TTC549 (cell line): ENCODE measurements around the gene TIMM10B.

Experiments
- FAIRE-seq: peaks from 2 replicates; lab custom pipeline; 2012; peaks lifted over from hg19 to GRCh38; lab: Jason Lieb, UNC

Gene TIMM10B, protein sequence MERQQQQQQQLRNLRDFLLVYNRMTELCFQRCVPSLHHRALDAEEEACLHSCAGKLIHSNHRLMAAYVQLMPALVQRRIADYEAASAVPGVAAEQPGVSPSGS

GRCh38 chr11:6481012-6481923 is at the start of gene TIMM10B, which contains the start of gene ARFIP2:
TSS of gene TIMM10B (plus strand) at chr11:6481501. CDS start at chr11:6481517, 16 bp downstream.
TSS of gene ARFIP2 (minus strand) at chr11:6481331. CDS start at chr11:6480421, 910 bp downstream.
- FAIRE-seq = peak; percentile 72

GRCh38 chr11:6431861-6432260 is 49.4 kb upstream of the TIMM10B start:
- no peak for FAIRE-seq

GRCh38 chr11:6433998-6434660 is 47.2 kb upstream of the TIMM10B start:
- no peak for FAIRE-seq

GRCh38 chr11:6437423-6437822 is 43.9 kb upstream of the TIMM10B start:
- no peak for FAIRE-seq

DNA sequence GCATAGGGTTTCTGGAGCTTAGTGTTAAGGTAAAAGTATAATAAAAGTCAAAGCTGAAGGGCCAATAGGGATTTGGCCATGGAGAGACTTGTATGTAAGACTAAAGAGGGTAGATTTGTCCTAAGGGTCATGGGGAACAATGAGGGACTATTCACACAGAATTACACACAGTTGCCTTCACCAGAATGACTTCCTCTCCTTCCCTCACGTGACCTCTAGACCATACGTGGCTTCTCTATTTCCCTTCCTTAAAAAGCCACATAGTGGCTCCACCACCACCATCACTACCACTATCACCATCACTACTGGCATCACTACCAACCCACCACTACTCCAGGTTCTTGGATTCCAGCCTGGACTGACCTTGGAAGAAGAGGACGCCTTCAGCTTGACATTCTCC is 43.3 kb upstream of the TIMM10B start:
- FAIRE-seq = no peak

DNA sequence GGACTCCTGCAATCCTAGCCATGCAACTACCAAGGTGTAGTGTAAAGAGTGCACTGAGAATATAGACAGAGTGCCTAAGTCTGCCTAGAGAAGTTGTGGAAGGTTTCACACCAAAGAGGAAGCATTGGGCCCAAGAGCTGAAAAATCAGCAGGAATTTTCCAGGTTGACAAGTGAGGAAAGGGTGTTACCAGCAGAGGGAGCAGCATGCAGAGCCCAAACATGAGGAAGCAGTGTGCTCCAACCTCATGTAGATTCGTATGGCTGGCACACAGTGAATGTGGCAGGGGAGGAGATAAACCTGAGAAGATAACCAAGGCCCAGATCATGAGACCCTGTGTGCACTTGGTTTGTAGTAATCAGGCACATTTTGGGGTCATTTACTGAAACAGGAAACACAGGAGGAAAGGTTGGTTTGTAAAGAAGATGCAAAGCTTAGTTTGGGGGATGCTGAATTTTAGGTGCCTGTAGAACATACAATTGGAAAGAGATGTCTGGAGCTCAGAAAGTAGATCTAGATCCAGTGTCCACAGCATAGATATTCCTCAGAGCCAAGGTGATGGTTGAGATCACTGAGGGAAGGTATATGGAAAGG is 42.2 kb upstream of the TIMM10B start:
- FAIRE-seq = no peak

DNA sequence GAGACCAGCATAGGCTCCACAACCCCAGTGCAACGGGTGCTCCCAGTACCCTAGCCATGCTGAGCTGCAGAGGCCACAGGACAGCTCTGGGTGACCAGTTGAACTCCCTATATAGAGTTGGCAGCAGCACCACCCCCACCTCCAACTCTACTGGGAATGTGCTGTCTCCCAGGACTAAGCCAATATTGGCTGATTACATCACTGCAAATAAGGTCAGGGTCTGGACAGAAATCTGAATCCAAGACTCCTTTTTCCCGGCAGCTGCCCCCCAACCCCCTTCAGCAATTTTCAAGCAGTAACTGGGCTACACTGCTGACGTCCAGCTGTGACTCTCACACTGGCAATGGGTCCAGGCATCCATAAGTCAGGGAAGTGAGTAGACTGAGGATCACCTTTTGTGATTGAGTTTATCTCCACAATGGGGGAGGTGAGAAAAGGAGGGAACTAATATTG is 40.4 kb upstream of the TIMM10B start, which contains the start of gene HPX:
Gene HPX, minus strand, starts transcription at position 82 of the 453 bp plus-strand sequence. Its CDS starts 24 bp downstream, at position 58.
- FAIRE-seq = no peak

DNA sequence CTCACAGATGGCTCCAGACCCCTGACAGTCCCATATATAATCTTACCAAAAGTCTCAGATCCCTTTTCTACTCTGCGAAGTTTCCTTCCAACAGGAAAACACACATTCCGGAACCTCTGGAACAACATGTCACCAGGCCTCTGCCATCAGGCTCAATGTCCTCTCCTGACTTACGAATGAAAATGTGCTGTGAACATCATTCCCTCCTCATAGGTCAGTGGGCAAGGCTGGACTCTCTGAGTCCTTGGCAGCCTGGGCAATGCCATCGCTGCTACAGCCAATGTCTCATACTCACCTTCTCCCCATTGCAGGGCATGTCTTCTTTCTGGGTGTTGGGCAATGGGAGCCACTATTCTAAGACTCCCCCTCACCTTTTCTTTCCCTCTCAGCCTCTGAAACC is 38.9 kb upstream of the TIMM10B start:
- FAIRE-seq = no peak

GRCh38 chr11:6443269-6444003 is 37.9 kb upstream of the TIMM10B start:
- FAIRE-seq = no peak

GRCh38 chr11:6448574-6448973 is 32.7 kb upstream of the TIMM10B start:
- no peak for FAIRE-seq

DNA sequence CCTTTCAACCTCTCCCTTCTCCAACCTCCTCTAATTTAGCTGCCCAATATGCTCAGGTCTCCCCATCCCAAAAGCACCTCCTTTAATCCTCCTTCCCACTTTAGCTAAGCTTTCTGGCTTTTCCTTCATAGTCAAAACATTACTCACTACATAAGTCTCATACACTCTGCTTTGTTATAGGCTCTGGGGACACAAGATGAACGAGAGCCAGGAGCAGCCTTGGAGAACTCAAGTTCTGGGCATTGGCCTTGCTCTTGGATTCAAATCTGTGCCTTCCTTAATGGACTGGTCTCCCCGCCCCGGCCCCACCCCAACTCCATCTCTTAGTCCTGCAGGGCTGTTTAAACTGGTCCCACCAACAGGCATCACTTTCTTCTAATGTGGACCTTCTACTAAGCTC is 29.1 kb upstream of the TIMM10B start:
- no peak for FAIRE-seq

GRCh38 chr11:6453152-6453551 is 28.1 kb upstream of the TIMM10B start:
- FAIRE-seq = no peak

- FAIRE-seq = no peak
These were observed 26.2 kb upstream of the TIMM10B start for GRCh38 chr11:6455070-6455469.

GRCh38 chr11:6456361-6457073 is 24.8 kb upstream of the TIMM10B start:
- no peak for FAIRE-seq

DNA sequence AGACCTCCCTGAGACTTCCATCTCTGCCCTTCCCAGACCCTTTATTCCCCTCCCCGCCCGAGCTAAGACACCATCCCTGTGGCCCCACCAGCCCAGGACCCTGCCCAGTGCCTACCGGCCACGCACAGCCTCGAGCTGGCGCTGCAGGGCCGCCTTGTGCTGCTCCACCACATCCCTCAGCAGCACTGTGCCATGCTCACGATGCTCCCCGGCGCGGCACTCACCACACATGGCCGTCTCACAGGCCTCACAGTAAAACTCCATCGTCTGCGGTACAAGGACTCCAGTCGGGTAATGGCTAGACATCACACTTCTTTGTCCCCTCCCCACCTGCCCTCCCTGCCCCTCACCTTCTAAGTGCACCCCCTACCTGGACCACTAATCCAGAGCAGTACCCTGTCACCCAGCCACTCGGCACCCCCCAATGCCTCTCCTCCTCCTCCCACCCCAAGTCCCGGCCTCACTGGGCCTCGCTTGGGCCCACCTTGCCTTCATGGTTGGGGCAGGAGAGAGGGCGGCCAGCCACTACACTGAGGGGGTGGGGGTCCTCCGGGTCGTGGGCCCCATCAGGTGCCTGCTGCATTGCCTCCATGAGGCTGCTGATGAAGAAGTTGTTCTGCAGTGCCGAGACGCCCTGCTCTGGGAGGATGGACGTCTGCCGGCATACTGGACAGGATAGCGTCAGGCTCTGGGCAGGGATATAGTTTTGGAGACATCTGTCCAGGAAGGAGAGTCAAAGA is 23.6 kb upstream of the TIMM10B start:
- FAIRE-seq = no peak

- no peak for FAIRE-seq
These were observed 22.8 kb upstream of the TIMM10B start for GRCh38 chr11:6458352-6459098.

DNA sequence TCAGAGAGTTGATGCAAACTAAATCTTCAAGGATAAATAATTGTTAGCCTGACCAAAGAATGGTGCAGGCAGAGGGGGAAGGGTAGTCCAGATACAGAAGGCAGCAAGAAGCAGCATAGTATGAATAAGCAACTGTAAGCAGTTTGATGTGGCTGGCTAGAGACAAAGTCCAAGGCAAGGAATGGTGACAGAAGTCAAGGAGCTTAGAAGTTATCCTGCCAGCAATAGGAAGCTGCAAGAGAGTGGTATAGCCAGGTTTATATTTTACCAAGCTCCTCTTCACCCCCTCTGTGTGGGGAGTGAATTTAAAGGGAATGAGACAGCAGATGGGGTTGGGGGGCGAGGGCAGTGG is 22.2 kb upstream of the TIMM10B start:
- FAIRE-seq = no peak

DNA sequence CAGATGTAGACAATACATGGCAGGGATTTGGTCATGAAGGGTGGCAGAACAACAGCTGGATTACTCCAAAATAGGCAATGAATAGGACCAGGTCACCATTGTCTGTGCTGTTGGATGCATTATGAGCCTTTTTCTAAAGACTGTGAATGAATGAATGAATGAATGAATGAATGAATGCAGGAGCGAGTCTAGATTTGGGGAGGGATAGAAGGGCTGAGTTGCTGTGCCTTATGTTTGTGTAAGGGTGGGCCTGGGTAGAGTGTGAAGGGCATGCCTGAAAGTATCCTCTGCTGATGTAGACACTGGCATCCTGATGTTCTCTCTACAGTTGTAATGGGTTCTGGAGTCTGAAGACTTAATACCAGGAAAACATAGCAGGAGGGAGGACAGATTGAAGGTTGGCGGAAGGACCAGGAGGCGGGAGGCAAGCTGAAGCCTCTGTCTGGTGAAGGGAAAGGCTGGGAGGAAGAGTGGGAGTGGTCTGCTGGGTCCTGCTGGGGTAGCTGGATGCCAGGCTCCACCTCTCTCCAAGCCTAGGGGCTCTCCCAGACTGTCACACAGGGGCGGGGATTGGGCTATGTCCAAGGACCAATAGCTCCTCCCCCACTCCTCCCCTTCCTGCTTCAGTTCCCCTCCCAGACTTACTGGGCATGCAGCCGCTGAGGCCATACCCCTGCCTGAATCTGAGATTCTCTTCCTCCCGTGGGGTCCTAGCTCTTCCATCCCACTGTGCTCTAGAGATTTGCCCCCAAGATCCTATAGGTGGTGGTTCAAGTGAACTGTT is 12.4 kb upstream of the TIMM10B start:
- no peak for FAIRE-seq

GRCh38 chr11:6469599-6469998 is 11.7 kb upstream of the TIMM10B start:
- FAIRE-seq = no peak
